Measurements from ENCODE around the gene MYO3A.

GRCh38 chr10:26222563-26222962 is 288.5 kb downstream of the MYO3A start:
- TF ChIP-seq EZH2 (IDR thresholded peaks at IDR 0.05; ENCODE audit: low read length), result no peak
- no peak for TF ChIP-seq CTCF (optimal IDR thresholded peaks at IDR 0.05 in 1 of 3, IDR thresholded peaks at IDR 0.05 in 1 of 3, conservative IDR thresholded peaks at IDR 0.05 in 1 of 3; ENCODE audit: extremely low read depth in 1 of 3, insufficient read depth in 2 of 3, low read length in 3 of 3)
